HEK293 (cell line): Measurements from ENCODE around the gene LDLRAD4.

Source experiments
- CTCF ChIA-PET: fragments of 350-600 bp; formaldehyde crosslinking; extraction: SDS; loops from one replicate; lab custom pipeline; 2021; ENCODE audit warnings: antibody characterized with exemption; lab: Yijun Ruan, JAX
- POLR2A ChIA-PET: fragments of 300-600 bp; formaldehyde crosslinking; extraction: SDS; loops from one replicate; lab custom pipeline; 2020; ENCODE audit warnings: antibody characterized with exemption, inconsistent platforms; lab: Yijun Ruan, JAX
- H3K27ac ChIP-seq: fragments of 200-500 bp; sonication (Bioruptor generic); 2 replicates; pipeline ENCODE4 v1.5.1; 2014; ENCODE audit warnings: low read depth, low read length, control low read depth, inconsistent platforms; ENCODE audit errors: extremely low read depth
- H3K36me3 ChIP-seq, 2 experiments: fragments of 200-500 bp in 1 of 2; sonication (Bioruptor generic) in 1 of 2; 1 replicate in 1 of 2; 2 replicates in 1 of 2; pipeline ENCODE4 v1.5.1; 2014 to 2017; ENCODE audit warnings: inconsistent platforms in 2 of 2, low read length in 2 of 2; ENCODE audit not compliant: control insufficient read depth in 2 of 2, insufficient read depth in 1 of 2
- H3K4me1 ChIP-seq: fragments of 200-500 bp; sonication (Bioruptor generic); 2 replicates; pipeline ENCODE4 v1.5.1; 2014; ENCODE audit warnings: mild to moderate bottlenecking, low read length, inconsistent platforms; ENCODE audit not compliant: control insufficient read depth, insufficient read depth
- H3K4me3 ChIP-seq: 2 replicates; pipeline ENCODE4 v1.5.1; 2011; ENCODE audit warnings: low read depth, mild to moderate bottlenecking, control low read depth, low read length, moderate library complexity
- H3K9me3 ChIP-seq: fragments of 200-500 bp; sonication (Bioruptor generic); 2 replicates; pipeline ENCODE4 v1.5.1; 2014; ENCODE audit warnings: low read depth, low read length, inconsistent platforms; ENCODE audit not compliant: control insufficient read depth, insufficient read depth
- HOXD13 ChIP-seq: sonication (generic); formaldehyde crosslinking; IDR thresholded peaks from 2 replicates; pipeline ENCODE4 v1.8.0; 2022; ENCODE audit warnings: missing genetic modification reagents, borderline replicate concordance
- IKZF3 ChIP-seq: fragments of 450-650 bp; IDR thresholded peaks from 2 replicates; pipeline ENCODE4 v1.5.0; 2018; ENCODE audit warnings: missing biosample characterization, mild to moderate bottlenecking, missing genetic modification characterization, moderate library complexity
- KLF16 ChIP-seq: fragments of 450-650 bp; formaldehyde crosslinking; IDR thresholded peaks from 2 replicates; pipeline ENCODE4 v1.5.1; 2017; ENCODE audit warnings: missing biosample characterization, missing genetic modification characterization
- KLF8 ChIP-seq: fragments of 450-650 bp; formaldehyde crosslinking; IDR thresholded peaks from 2 replicates; pipeline ENCODE4 v1.5.1; 2016; ENCODE audit warnings: missing biosample characterization, missing genetic modification characterization
- RBAK ChIP-seq: fragments of 450-650 bp; formaldehyde crosslinking; IDR thresholded peaks from 2 replicates; pipeline ENCODE4 v1.5.1; 2016; ENCODE audit warnings: missing biosample characterization, missing genetic modification characterization
- SCRT2 ChIP-seq: fragments of 450-650 bp; formaldehyde crosslinking; IDR thresholded peaks from 2 replicates; pipeline ENCODE4 v1.5.1; 2016; ENCODE audit warnings: missing biosample characterization, missing genetic modification characterization
- SETDB1 ChIP-seq: IDR thresholded peaks from one replicate; pipeline ENCODE4 v1.6.1; 2017; ENCODE audit warnings: mild to moderate bottlenecking, low read length, moderate library complexity, mixed read lengths; ENCODE audit not compliant: insufficient read length
- ZBTB44 ChIP-seq: fragments of 450-650 bp; IDR thresholded peaks from 2 replicates; pipeline ENCODE4 v1.5.1; 2018; ENCODE audit warnings: missing biosample characterization, mild to moderate bottlenecking, missing genetic modification characterization
- ZFHX2 ChIP-seq: fragments of 450-650 bp; formaldehyde crosslinking; conservative IDR thresholded peaks from 2 replicates; pipeline ENCODE4 v1.5.1; 2016; ENCODE audit warnings: missing biosample characterization, missing genetic modification characterization
- ZFP41 ChIP-seq: fragments of 450-650 bp; formaldehyde crosslinking; IDR thresholded peaks from 2 replicates; pipeline ENCODE4 v1.5.1; 2016; ENCODE audit warnings: missing biosample characterization, missing genetic modification characterization, borderline replicate concordance
- ZIC2 ChIP-seq: fragments of 450-650 bp; formaldehyde crosslinking; IDR thresholded peaks from 2 replicates; pipeline ENCODE4 v1.5.1; 2016; ENCODE audit warnings: missing biosample characterization, missing genetic modification characterization
- ZNF133 ChIP-seq: fragments of 450-650 bp; formaldehyde crosslinking; IDR thresholded peaks from 2 replicates; pipeline ENCODE4 v1.5.1; 2016; ENCODE audit warnings: missing biosample characterization, missing genetic modification characterization
- ZNF202 ChIP-seq: fragments of 450-650 bp; formaldehyde crosslinking; IDR thresholded peaks from 2 replicates; pipeline ENCODE4 v1.5.1; 2016; ENCODE audit warnings: missing biosample characterization, missing genetic modification characterization, borderline replicate concordance
- ZNF350 ChIP-seq: fragments of 450-650 bp; formaldehyde crosslinking; IDR thresholded peaks from 2 replicates; pipeline ENCODE4 v1.5.0; 2017; ENCODE audit warnings: missing biosample characterization, mild to moderate bottlenecking, missing genetic modification characterization
- ZNF37A ChIP-seq: fragments of 450-650 bp; IDR thresholded peaks from 2 replicates; pipeline ENCODE4 v1.5.1; 2018; ENCODE audit warnings: missing biosample characterization, missing genetic modification characterization
- ZNF521 ChIP-seq: fragments of 450-650 bp; formaldehyde crosslinking; IDR thresholded peaks from 2 replicates; pipeline ENCODE4 v1.5.1; 2017; ENCODE audit warnings: missing biosample characterization, mild to moderate bottlenecking, missing genetic modification characterization
- ZNF660 ChIP-seq: fragments of 450-650 bp; IDR thresholded peaks from 2 replicates; pipeline ENCODE4 v1.5.1; 2018; ENCODE audit warnings: missing biosample characterization, mild to moderate bottlenecking, missing genetic modification characterization
- ZNF707 ChIP-seq: fragments of 450-650 bp; formaldehyde crosslinking; IDR thresholded peaks from 2 replicates; pipeline ENCODE4 v1.5.1; 2016; ENCODE audit warnings: missing biosample characterization, missing genetic modification characterization
- ZNF785 ChIP-seq: fragments of 450-650 bp; formaldehyde crosslinking; IDR thresholded peaks from 2 replicates; pipeline ENCODE4 v1.5.1; 2016; ENCODE audit warnings: missing biosample characterization, missing genetic modification characterization
- ZNF792 ChIP-seq: fragments of 450-650 bp; formaldehyde crosslinking; IDR thresholded peaks from 2 replicates; pipeline ENCODE4 v1.5.1; 2016; ENCODE audit warnings: missing biosample characterization, missing genetic modification characterization

LDLRAD4 gene

GRCh38 chr18:13289481-13290205, 71.1 kb downstream of the LDLRAD4 start (continued):
- no peak for TF ChIP-seq HOXD13 (CRISPR knock-in tag)

- no peak overlapping the region for H3K27ac ChIP-seq
- no peaks in the 10 kb centered on the region for H3K9me3 ChIP-seq
- TF ChIP-seq ZNF521 (tag by site-specific recombination) (no peak), IKZF3 (tag by site-specific recombination) (no peak), ZNF707 (tag by site-specific recombination) (no peak), SETDB1 (no peak), RBAK (tag by site-specific recombination) (no peak), ZNF202 (no peak), ZNF785 (tag by site-specific recombination) (no peak)
- ChIA-PET CTCF (interaction anchor here (1.4 to 1.5 kb wide), 2 partner anchors 74 to 131 kb away, joined by 3 to 5 read pairs; no protein-coding TSS in a partner anchor), POLR2A (no interaction called here)
- no peak overlapping the region for H3K4me3 ChIP-seq
- H3K36me3 ChIP-seq, result no peaks in the 10 kb centered on the region
- H3K4me1 ChIP-seq, result no peaks in the 10 kb centered on the region; the same call in 1 of the 2 replicates
These were observed 72.3 kb downstream of the LDLRAD4 start for GRCh38 chr18:13290856-13291271.

- H3K36me3 ChIP-seq, result no peaks in the 10 kb centered on the region
- ChIA-PET POLR2A (no interaction called here), CTCF (interaction anchor here (0.6 to 1.4 kb wide), 2 partner anchors 18 to 75 kb away, joined by 3 read pairs; no protein-coding TSS in a partner anchor)
- no peaks in the 10 kb centered on the region; the same call in 1 of the 2 replicates for H3K4me1 ChIP-seq
- no peak overlapping the region for H3K27ac ChIP-seq
- no peaks in the 10 kb centered on the region for H3K9me3 ChIP-seq
- H3K4me3 ChIP-seq, result no peak overlapping the region
- no peak for TF ChIP-seq ZNF133 (tag by site-specific recombination)
These were observed 72.7 kb downstream of the LDLRAD4 start for GRCh38 chr18:13291299-13291698.

- no peaks in the 10 kb centered on the region; the same call in 1 of the 2 replicates for H3K4me1 ChIP-seq
These were observed 73.3 kb downstream of the LDLRAD4 start for GRCh38 chr18:13291745-13292447.

More at GRCh38 chr18:13291745-13292447, 73.3 kb downstream of the LDLRAD4 start:
- Histone ChIP-seq H3K27ac (no peak overlapping the region), H3K9me3 (no peaks in the 10 kb centered on the region), H3K36me3 (no peaks in the 10 kb centered on the region), H3K4me3 (no peak overlapping the region)
- CTCF ChIA-PET, result interaction anchor here (0.6 to 1.4 kb wide), 2 partner anchors 19 to 75 kb away, joined by 3 read pairs; no protein-coding TSS in a partner anchor
- TF ChIP-seq ZNF660, result no peak
- peak; percentile 59 for TF ChIP-seq ZIC2 (tag by site-specific recombination)
- no peak for TF ChIP-seq ZNF350
- no peak for TF ChIP-seq KLF8 (tag by site-specific recombination)
- TF ChIP-seq ZFHX2 (tag by site-specific recombination), result peak; percentile 23; the same call in 1 of the 2 replicates
- no peak for TF ChIP-seq ZNF37A (tag by site-specific recombination)
- no peak for TF ChIP-seq ZNF792 (tag by site-specific recombination)
- no peak for TF ChIP-seq ZFP41 (tag by site-specific recombination)
- TF ChIP-seq KLF16 (tag by site-specific recombination), result no peak
- TF ChIP-seq SCRT2 (tag by site-specific recombination), result no peak
- TF ChIP-seq ZBTB44 (tag by site-specific recombination), result no peak
- POLR2A ChIA-PET, result no interaction called here
